GM19035 (cell line): ENCODE data around the gene MED13L.
A peak's percentile ranks its signal among the peaks of the same experiment; 100 is the strongest.

ENCODE experiments used
- ATAC-seq: cut with Tn5 transposase; IDR thresholded peaks from one replicate; pipeline ENCODE4 v1.9.1; 2021; ENCODE audit not compliant: unreplicated experiment

The MED13L gene

DNA sequence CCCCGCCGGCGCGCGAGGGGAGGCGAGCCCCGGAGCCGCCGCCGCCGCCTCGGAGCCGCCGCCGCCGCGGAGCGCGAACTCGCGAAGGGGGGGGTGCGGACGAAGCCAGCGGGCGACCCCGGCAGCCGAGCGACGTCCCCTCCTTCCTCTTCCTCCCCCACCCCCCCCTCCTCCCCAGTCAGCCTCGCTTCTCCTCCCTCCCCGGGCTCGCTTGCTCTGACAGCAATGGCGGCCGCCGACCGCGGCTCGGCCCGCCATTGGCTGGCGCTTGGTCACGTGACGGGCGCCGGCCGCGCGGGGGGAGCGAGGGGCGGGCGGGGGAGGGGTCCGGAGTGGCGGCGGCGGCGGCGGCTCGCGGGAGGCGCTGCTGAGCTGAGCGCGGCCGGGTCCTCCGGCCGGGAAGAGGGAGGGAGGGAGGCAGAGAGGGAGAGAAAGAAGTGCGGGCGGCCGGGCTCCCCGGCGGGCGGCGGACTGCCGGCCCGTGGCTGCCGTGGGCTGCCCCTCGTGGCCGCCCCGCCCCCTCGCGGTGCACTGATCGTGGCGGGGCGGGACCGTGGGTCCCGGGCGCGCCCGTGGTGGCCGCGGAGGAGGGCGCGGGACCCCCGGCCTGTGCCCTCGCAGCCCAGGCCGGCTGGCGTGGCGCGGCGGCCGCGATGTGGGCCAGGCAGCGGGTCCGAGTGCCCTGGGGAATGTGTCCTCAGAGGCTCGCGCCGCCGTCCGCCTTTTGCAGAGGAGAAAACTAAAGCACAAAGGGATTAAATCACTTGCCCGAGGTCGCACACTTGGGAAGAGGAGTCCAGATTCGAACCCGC lies at the start of gene MED13L:
MED13L (minus strand) TSS at position 227 of the 812 bp plus-strand sequence. CDS start 562 bp downstream, outside the sequence.
- ATAC-seq, result peak; percentile 79

- no peak for ATAC-seq
These were observed 47.8 kb upstream of the MED13L start for GRCh38 chr12:116325336-116325664.

DNA sequence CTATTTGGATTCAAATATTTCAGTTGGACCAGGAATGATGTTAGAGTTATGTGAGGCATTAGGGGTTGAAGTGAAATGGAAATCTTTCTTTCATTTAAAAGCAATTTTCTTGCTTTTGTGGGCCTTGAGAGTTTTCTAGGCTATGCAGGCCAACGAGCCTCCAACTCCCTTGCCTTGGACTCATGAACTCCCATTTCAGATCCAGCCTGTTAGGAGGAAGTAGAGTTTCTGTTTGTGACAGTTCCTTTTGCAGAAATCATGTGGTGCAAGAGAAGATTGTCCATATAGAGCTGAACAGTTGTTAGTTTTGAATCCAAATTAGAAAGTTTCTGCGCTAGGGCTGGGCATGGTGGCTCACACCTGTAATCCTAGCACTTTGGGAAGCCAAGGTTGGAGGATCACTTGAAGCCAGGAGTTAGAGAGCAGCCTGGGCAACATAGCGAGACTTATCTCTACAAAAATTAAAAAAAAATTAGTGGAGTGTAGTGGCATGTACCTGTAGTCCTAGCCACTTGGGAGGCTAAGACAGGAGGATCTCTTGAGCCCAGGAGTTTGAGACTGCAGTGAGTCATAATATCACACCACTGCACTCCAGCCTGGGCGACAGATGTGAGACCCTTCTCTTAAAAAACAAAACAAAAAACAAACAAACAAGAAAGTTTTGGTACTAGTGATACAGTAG lies 47.3 kb upstream of the MED13L start:
- ATAC-seq, result no peak

DNA sequence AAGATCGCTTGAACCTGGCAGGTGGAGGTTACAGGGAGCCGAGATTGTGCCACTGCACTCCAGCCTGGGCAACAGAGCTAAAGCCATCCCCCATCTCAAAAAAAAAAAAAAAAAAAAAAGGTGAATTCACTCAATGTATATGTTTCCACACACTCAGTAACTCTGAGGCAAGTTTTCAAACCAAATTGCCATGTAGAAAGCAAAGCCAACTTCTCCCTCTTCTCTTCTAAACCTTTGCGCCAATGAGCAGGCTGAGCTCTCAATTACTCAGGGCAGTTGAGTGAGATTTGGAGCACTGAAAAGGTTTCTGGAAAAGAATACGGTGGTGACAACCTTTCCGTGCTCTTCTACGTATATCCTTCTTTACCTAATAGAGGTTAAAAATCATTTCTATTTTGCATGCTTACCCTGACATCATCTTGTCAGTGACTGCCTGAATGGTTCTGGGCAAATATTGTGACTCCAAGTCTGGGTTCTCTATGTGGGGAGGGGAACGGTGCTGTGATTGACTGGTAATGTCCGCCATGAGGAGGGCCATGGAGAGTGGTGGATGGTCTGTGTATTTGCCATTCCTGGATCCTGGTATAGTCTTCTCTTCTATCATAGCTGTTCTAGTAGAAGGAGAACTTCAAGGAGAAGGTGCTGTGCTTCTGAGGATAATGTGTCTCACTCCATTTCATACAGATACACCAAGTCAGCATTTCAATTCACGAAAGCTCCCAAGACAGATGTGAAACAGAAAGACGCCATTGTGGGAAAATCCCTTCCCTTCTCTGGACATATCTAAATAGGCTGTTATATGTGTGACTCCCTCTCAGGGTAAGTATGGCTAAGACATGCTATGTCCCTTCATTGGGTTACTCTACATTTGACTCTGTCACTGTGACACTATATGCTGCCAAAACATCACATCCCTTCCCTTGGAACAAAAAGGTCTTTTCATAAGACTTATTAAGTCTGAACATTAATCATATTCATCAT lies 46.2 kb upstream of the MED13L start:
- ATAC-seq, result no peak

- no peak for ATAC-seq
These were observed 44.4 kb upstream of the MED13L start for GRCh38 chr12:116321913-116322312.

DNA sequence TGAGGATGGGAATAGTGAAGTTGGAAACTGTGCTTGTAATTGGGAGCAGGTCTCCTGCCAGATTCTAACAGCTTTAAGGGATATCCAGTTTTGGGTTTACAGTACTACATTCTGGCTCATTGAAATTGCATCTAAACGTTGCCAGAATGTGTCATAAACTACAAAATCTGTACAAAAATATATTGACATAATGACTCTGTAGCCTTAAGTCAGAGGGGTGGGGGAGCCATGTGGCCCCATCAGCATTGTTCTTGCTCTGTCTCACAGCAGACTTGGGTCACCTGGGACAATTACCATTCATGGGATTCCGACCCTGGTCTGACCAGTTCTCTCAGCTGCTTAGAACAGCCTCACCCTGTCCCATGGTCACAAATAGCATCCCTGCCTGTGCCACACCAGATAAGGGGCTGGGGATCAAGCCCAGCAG lies 43.3 kb upstream of the MED13L start:
- ATAC-seq, result no peak

DNA sequence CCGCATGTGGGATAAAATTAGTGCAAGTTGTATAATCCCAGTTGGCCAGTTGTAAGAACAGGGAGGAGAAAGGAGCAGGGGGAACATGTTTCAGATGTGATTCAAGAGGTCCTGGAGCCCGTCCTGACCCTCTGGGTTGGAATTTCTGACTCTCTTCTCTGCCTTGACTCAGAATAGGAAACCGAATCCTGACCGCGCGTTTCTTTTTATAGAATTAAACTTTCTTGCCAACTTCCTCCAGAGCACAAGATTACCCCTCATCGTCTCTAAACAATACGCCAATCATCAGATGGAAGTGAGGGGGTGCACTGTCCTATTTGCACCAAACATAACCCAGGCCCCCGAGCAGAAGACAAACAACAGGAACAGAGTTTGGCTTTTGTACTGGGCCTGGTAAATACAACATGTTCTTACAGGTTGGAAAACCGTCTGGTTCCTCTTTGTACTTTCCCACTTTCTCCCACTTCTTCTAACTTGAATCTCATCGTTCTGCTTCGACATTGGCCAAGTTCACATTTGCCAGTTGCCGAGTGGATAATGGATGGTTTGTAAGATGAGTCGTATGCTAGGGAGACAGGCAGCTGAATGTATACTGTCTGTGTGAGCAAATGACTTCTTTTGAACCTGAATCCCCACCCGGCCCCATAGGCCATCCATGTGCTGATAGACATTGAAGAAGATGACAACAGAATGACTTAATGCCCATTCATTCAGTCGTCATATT lies 42.6 kb upstream of the MED13L start:
- no peak for ATAC-seq

DNA sequence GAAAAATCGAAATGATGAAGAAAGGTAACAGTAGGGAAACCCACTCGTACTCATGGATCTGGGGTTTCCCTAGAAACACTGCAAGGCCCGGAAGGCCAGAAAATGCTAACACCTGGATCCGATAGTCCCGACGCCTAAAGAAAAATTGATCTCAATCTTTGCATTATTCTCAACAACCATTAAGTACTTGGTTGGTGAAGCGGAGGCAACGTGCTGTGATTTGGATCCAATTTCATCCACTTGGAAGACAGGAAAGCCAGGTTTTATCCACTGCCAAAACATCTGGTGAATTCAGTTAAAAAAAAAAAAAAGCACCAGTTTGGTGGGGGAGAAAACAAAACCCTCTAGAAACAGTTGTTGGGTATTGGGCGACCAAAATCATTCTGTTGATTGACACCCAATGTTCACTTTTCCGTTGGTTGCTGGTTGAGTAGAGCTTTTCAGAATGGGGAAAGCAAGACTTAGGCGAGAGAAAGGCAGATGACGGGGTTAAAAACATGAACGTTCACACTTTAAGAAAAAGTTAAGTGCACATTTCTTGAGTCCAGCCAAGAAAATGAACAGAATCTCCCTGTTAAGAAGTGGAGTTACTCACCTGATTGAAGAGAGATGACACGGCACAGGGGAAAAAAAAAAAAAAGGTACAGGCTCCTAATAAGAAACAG lies 41.9 kb upstream of the MED13L start:
- ATAC-seq, result no peak

DNA sequence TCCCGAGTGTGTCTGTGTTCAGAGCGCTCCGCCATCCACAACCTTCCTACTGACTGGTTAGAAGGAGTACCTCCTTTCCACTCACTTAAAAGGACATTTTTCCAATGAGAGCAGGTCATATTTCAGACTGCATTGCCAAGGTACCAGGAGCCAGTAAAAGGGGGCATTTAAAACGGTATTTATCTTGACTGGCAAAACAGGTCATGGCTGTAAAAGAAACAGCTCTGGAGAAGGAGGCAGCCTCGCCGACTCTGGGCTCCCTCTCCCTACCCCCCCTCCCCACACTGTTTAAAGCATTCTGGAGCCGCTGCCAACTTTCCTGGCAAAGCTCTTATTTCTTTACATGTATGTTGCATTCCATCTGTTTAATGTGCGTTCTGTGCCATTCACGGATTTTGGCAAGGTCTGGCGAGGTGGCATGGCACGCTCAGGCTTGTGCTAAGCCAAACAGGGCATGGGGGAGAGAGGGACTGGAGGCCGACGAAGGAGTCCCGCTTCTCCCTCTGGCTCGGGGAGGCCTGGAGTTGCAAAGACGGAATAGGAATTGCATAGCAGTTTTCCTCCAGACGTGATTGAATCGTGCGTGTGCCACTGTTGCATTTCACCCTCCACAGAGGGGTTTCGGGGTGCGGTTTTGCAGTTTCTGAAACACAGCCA lies 41.2 kb upstream of the MED13L start:
- ATAC-seq, result no peak

DNA sequence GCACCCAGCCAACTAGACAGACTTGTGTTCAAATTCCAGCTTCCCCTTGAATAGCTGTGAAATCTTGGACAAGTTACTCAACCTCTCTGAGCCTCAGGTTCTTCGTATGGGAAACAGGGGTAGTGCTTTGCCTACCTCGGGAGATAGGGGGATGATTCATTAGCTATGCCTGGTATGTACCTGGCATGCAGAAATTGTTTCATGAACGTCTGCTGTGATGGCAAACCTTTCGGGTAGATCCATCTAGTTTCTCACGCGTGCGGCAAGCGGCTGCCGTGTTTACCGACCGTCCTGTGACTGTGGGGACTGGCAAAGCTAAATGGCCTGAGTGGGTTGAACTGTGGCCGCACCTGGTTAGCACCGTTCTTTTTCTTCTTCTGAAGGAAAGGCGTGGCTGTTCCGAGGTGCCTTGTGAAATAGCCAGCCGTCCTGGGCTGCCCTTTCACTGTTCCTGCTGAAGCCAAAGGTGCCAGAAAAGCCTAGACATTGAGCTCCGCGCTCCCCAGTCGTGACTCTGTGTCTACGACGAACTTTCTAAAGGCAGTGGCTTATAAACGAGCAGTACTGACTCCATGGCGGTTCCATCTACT lies 40.6 kb upstream of the MED13L start:
- no peak for ATAC-seq

- ATAC-seq, result no peak
These were observed 39.6 kb upstream of the MED13L start for GRCh38 chr12:116317139-116317538.

GRCh38 chr12:116314477-116314876 lies 37.0 kb upstream of the MED13L start:
- ATAC-seq, result no peak

DNA sequence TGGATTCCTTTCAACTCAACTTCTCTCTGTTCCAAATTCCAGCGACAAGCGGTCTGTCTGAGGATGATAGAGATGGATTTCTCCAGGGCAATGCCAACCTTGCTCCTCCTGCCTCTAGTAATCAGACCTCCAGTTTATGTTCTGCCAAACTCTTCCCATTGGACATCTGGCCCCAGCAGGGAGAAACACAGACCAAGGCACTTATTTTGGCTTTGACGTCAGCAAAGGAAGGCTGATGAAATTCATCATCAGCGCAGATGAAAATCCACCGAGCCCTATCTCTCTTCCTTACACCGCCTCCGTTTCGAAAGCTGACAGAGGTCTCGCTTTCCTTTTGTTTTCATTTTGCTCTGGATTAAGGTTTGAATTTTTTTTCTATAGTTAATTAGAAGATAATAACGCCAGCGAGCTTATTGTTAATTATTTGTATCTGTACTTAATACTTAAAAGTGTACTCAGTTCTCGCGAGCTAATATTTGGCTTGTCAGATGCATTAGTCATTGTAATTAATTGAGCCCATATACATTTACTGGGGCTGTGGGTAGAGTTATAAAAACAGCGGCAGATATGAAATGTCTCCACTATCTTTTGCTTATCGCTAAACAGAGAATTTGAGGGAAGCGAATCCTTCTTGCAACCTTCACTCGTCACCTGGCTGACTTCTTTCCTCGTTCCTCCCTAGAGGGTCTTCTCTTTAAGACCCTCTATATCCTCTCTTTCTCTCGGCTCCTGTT lies 35.9 kb upstream of the MED13L start:
- ATAC-seq, result no peak

DNA sequence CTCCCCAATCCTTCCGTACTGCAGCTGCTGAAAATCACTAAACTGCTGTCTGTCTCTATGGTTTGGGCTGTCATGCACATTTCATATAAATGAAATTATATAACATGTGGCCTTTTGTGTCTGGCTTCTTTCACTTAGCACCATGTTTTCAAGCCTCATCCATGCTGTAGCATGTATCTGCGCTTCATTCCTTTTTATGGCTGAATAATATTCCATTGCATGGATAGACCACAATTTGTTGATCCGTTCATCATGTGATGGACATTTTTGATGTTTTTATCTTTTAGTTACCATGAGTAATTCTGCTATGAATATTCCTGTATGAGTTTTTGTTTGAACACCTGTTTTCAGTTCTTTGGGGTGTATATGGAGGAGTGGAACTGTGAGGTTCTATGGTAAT lies 32.6 kb upstream of the MED13L start:
- no peak for ATAC-seq

DNA sequence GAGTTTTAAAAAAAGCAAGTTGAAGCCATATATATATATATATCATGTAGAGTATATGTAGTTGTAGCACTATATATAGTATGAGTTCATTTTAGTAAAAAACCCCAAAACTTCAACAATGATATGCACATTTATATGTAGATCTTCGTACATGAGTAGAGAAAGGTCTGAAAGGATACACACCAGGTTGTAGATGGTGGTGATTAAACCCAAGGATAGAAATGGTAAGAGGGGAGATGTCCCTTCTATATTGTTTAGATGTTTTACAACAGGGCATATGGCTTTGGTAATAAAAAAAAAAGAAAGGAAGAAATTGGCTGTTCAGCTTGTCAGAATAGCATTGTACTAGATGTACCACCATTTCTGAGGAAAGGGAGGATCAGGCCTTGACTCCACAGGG lies 31.9 kb upstream of the MED13L start:
- ATAC-seq, result no peak

- no peak for ATAC-seq
These were observed 31.2 kb upstream of the MED13L start for GRCh38 chr12:116308647-116309046.

DNA sequence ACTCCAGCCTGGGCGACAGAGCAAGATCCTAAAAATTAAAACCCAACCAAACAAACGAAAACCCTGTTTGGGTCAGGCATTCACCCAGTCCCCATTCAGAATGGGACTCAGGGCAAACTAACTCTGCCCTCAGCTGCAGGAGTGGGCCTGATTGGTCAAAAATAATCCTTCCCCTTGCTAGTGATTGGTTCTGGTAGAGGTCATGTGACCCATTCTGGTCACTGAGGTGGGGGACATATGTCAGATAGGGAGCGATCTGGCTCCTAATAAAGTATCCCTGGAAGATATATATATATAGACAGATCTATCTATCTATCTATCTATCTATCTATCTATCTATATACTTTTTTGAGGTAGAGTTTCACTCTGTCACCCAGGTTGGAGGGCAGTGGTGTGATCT lies 29.5 kb upstream of the MED13L start:
- ATAC-seq, result no peak

- no peak for ATAC-seq
These were observed 29.0 kb upstream of the MED13L start for GRCh38 chr12:116306506-116306905.

DNA sequence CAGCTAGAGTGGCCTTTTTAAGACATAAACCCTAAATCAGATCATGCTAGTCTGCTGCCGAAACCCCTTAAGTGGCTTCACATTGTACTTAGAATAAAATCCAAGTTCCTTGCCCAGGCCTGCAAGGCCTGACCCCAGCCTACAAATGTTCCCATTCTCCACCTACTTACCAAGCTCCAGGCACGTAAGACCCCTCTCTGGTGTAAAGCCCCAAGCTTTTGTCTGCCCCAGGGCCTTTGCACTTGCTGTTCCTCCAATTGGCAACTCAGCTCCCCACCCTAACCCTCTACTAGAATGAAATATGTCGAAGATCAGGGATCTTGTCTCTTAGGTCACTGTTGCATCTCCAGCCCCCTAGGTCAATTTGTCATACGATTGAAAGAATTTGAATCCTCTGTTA lies 27.1 kb upstream of the MED13L start:
- ATAC-seq, result no peak
